GM12865 (cell line): ENCODE data around the gene BSG.
"Not testable (repeated sequence)": the region's sequence is repeated elsewhere in the genome, so short reads cannot be mapped to it uniquely, and the experiment has no call there.

Experiments
- DNase-seq: peaks from one replicate; pipeline ENCODE4 v3.0.0; 2010; ENCODE audit warnings: low read depth
- H3K4me3 ChIP-seq: 2 replicates; pipeline ENCODE4 v1.5.1; 2011; ENCODE audit warnings: mild to moderate bottlenecking, low read depth, low read length, control low read depth
- TF ChIP-seq, protein P1 (sequence below): IDR thresholded peaks from 2 replicates; pipeline ENCODE4 v1.5.1; 2011; ENCODE audit warnings: low read length, control low read depth, low read depth, inconsistent platforms; ENCODE audit not compliant: insufficient read depth; ENCODE audit errors: missing control alignments

Gene BSG

GRCh38 chr19:602391-603301 is 30.2 kb downstream of the BSG start:
- no peak for DNase-seq
- TF ChIP-seq, protein P1, sequence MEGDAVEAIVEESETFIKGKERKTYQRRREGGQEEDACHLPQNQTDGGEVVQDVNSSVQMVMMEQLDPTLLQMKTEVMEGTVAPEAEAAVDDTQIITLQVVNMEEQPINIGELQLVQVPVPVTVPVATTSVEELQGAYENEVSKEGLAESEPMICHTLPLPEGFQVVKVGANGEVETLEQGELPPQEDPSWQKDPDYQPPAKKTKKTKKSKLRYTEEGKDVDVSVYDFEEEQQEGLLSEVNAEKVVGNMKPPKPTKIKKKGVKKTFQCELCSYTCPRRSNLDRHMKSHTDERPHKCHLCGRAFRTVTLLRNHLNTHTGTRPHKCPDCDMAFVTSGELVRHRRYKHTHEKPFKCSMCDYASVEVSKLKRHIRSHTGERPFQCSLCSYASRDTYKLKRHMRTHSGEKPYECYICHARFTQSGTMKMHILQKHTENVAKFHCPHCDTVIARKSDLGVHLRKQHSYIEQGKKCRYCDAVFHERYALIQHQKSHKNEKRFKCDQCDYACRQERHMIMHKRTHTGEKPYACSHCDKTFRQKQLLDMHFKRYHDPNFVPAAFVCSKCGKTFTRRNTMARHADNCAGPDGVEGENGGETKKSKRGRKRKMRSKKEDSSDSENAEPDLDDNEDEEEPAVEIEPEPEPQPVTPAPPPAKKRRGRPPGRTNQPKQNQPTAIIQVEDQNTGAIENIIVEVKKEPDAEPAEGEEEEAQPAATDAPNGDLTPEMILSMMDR, result no peak
- no peak overlapping the region for H3K4me3 ChIP-seq

DNA sequence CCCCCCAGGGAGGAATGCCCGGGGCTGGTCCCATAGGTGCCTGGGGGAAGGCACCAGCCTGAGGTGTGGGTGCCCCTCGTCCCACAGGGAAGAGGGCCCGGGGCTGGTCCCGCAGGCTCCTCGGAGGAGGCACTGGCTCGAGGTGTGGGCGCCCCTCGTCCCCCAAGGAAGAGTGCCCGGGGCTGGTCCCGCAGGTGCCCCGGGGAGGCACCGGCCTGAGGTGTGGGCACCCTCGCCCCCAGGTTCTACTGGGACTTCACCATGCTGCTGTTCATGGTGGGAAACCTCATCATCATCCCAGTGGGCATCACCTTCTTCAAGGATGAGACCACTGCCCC is 30.9 kb downstream of the BSG start:
- not testable (repeated sequence) for DNase-seq, H3K4me3 ChIP-seq

- not testable (repeated sequence) for H3K4me3 ChIP-seq, DNase-seq
Measured at GRCh38 chr19:603779-604178, 31.4 kb downstream of the BSG start.

DNA sequence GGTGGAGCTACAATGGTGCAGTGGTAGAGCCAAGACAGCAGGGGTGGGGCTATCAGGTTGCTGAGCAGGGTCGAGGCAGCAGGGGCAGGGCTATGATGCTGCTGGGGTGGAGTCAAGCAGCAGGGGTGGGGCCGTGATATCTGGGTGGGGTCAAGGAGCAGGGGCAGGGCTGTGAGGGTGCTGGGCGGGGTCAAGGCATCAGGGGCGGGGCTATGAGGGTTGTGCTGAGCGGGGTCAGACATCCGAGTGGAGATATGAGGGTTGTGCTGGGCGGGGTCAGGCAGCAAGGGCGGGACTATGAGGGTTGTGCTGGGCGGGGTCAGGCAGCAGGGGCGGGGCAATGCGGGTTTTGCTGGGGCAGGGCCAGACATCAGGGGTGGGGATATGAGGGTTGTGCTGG is 32.0 kb downstream of the BSG start:
- DNase-seq, result peak; percentile 65
- TF ChIP-seq, protein P1, result no peak
- H3K4me3 ChIP-seq, result no peak overlapping the region

DNA sequence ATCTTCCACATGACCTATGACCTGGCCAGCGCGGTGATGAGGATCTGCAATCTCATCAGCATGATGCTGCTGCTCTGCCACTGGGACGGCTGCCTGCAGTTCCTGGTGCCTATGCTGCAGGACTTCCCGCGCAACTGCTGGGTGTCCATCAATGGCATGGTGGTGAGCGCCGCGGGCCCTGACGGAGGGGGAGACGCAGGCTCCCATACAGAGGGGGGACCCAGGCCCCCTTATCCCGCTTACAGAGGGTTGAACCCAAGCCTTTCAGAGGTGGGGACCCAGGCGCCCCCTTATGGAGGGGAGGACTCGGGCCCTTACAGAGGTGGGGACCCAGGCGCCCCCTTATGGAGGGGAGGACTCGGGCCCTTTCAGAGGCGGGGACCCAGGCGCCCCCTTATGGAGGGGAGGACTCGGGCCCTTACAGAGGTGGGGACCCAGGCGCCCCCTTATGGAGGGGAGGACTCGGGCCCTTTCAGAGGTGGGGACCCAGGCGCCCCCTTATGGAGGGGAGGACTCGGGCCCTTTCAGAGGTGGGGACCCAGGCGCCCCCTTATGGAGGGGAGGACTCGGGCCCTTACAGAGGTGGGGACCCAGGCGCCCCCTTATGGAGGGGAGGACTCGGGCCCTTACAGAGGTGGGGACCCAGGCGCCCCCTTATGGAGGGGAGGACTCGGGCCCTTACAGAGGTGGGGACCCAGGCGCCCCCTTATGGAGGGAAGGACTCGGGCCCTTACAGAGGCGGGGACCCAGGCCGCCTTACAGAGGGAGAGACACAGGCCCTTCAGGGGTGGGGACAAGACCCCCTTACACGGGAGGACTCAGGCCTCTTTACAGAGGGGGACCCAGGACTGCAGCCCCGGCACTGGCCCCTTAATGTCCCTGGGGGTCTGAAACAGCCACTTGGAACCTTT is 32.9 kb downstream of the BSG start:
- not testable (repeated sequence) for H3K4me3 ChIP-seq
- DNase-seq, result peak; percentile 35

GRCh38 chr19:607301-608154 is 35.1 kb downstream of the BSG start:
- no peak for DNase-seq

DNA sequence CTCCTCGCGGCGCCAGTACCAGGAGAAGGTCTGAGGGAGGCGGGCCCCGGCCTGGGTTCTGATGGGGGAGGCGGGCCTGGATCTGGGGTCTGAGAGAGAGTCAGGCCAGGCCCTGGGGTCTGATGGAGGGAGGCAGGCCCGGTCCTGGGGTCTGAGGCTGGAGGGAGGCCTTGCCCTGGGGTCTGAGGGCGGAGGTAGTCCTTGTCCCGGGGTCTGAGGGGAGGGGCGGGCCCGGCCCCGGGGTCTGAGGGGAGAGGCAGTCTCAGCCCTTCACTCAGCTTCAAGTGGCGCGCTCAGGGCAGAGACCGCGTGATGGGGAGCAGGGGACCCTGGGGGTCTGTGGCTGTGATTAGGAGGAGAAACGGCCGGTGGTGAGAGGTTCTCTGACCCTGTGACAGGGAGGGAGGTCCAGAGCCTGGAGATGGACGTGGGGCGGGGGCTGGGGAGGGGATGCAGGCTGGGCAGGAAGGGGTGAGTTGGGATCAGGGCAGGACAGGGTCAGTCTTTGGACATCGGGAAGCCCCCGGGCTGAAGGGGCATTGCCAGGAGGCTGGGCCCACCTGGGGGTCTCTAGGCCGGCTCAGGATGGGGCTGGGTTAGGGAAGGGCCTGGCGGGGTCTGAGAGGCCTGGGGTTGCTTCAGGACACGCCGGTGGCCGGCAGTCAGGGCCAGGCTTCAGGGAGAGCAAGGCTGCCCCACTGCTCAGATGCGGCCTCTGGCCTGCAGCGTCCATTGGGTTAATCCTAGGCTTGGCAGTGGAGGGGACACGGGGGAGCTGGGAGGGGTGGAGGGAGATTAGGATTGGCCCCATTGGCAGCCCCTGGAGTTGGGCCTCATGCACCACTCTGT is 36.0 kb downstream of the BSG start:
- TF ChIP-seq, protein P1, result no peak
- no peak for DNase-seq
- no peak overlapping the region for H3K4me3 ChIP-seq

More at GRCh38 chr19:607301-608154, 35.1 kb downstream of the BSG start:
- H3K4me3 ChIP-seq, result no peak overlapping the region
- TF ChIP-seq, protein P1, result no peak
